ENCODE results near the gene TCEA3. TPM values are rescaled to one million over a fixed set of nuclear protein-coding genes. Genes with fewer than 3 reads are reported as not detected.

Gene TCEA3
- total RNA-seq, 1 donor from 2014 or later = not detected

DNA sequence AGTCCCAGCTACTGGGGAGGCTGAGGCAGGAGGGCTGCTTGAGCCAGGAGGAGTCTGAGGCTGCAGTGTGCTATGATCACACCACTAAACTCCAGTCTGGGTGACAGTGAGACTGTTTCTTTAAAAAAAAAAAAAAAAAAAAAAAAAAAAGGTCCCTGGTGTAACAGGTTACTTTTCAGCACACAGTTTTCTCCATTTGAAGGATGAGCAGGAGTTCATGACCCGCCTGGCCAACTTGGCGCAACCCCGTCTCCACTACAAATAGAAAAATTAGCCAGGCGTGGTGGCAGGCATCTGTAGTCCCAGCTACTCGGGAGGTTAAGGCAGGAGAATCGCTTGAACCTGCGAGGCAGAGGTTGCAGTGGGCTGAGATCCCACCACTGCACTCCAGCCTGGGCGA lies 92.8 kb downstream of the TCEA3 start:
- TF ChIP-seq, protein P1, sequence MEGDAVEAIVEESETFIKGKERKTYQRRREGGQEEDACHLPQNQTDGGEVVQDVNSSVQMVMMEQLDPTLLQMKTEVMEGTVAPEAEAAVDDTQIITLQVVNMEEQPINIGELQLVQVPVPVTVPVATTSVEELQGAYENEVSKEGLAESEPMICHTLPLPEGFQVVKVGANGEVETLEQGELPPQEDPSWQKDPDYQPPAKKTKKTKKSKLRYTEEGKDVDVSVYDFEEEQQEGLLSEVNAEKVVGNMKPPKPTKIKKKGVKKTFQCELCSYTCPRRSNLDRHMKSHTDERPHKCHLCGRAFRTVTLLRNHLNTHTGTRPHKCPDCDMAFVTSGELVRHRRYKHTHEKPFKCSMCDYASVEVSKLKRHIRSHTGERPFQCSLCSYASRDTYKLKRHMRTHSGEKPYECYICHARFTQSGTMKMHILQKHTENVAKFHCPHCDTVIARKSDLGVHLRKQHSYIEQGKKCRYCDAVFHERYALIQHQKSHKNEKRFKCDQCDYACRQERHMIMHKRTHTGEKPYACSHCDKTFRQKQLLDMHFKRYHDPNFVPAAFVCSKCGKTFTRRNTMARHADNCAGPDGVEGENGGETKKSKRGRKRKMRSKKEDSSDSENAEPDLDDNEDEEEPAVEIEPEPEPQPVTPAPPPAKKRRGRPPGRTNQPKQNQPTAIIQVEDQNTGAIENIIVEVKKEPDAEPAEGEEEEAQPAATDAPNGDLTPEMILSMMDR (IDR thresholded peaks at IDR 0.05) = no peak
- intact Hi-C loops (cut with micrococcal nuclease) = no loop called here
- Mint-ChIP-seq H3K27ac (no peak overlapping the region), H3K4me3 (no peak overlapping the region), H3K27me3 (no peaks in the 10 kb centered on the region), H3K9me3 (no peaks in the 10 kb centered on the region), H3K4me1 (peaks cover 4% of the 10 kb centered on the region), H3K36me3 (ENCODE audit: low read depth) (peaks cover 80% of the 10 kb centered on the region)
- no peak for DNase-seq
- POLR2A ChIA-PET = no interaction called here
- CTCF ChIA-PET = no interaction called here
- ATAC-seq (ENCODE audit: low read depth) = no peak

Other genes with a start within 250 kb of the TCEA3 start
- not detected in 2 replicates for gene HTR1D, start 207.2 kb downstream of the TCEA3 start, total RNA-seq
- gene HNRNPR, start 80.5 kb downstream of the TCEA3 start, total RNA-seq = 171 and 172 TPM in 2 replicates
- 5.1 and 5.6 TPM in 2 replicates for gene ZNF436, start 54.9 kb downstream of the TCEA3 start, total RNA-seq
- 1.9 and 3.1 TPM in 2 replicates for gene ASAP3, start 59.4 kb upstream of the TCEA3 start, total RNA-seq
- 2.4 and 3.4 TPM in 2 replicates for gene E2F2, start 106.5 kb upstream of the TCEA3 start, total RNA-seq
- 195 and 205 TPM in 2 replicates for gene ID3, start 134.8 kb upstream of the TCEA3 start, total RNA-seq

Measured in activated B cell treated with CpG ODN at 0.5 μM for 24 hours (primary cell).